Midbrain (tissue), 1 donor: Measurements from ENCODE around the gene HAP1.

ENCODE experiments used
- DNase-seq: peaks from one replicate; lab custom pipeline; 2025; lab: John Stamatoyannopoulos, UW

The HAP1 gene

GRCh38 chr17:41734139-41734948 is at the start of gene HAP1:
HAP1 (minus strand) TSS chr17:41734643; CDS start chr17:41734634, 9 bp downstream.
- DNase-seq, result peak; percentile 33

- no peak for DNase-seq
Observed at GRCh38 chr17:41782142-41782541, 47.7 kb upstream of the HAP1 start.

GRCh38 chr17:41781404-41782110 is 47.1 kb upstream of the HAP1 start:
- no peak for DNase-seq

GRCh38 chr17:41779954-41780353 is 45.5 kb upstream of the HAP1 start:
- DNase-seq, result no peak

GRCh38 chr17:41777574-41778188 is 43.2 kb upstream of the HAP1 start:
- peak; percentile 52 for DNase-seq

- no peak for DNase-seq
Observed at GRCh38 chr17:41777157-41777573, 42.7 kb upstream of the HAP1 start.

GRCh38 chr17:41776262-41776900 is 41.9 kb upstream of the HAP1 start:
- peak; percentile 23 for DNase-seq

- peak; percentile 76 for DNase-seq
Observed at GRCh38 chr17:41775394-41776226, 41.2 kb upstream of the HAP1 start.

GRCh38 chr17:41773731-41774193 is 39.3 kb upstream of the HAP1 start:
- no peak for DNase-seq

- no peak for DNase-seq
Observed at GRCh38 chr17:41773190-41773588, 38.7 kb upstream of the HAP1 start.

GRCh38 chr17:41772586-41773189 is 38.2 kb upstream of the HAP1 start:
- DNase-seq, result no peak

- no peak for DNase-seq
Observed at GRCh38 chr17:41772218-41772585, 37.8 kb upstream of the HAP1 start.

- no peak for DNase-seq
Observed at GRCh38 chr17:41771389-41772206, 37.2 kb upstream of the HAP1 start.

- no peak for DNase-seq
Observed at GRCh38 chr17:41769985-41770384, 35.5 kb upstream of the HAP1 start.

GRCh38 chr17:41769346-41769862 is 35.0 kb upstream of the HAP1 start:
- no peak for DNase-seq

- no peak for DNase-seq
Observed at GRCh38 chr17:41768682-41769288, 34.3 kb upstream of the HAP1 start.

GRCh38 chr17:41767324-41768042 is 33.0 kb upstream of the HAP1 start:
- no peak for DNase-seq

- no peak for DNase-seq
Observed at GRCh38 chr17:41766135-41766534, 31.7 kb upstream of the HAP1 start.

GRCh38 chr17:41763327-41763726 is 28.9 kb upstream of the HAP1 start:
- no peak for DNase-seq
